ENCODE measurements around the gene NOL4L.
A peak's percentile ranks its signal among the peaks of the same experiment; 100 is the strongest.

Gene NOL4L

GRCh38 chr20:32539817-32540675 lies 45.1 kb downstream of the NOL4L start:
- Histone ChIP-seq H3K9me3 (no peaks in the 10 kb centered on the region), H3K4me1 (ENCODE audit: control insufficient read depth in 1 of 2, insufficient read depth in 1 of 2, low read depth in 1 of 2, low read length in 1 of 2) (peaks cover 18% of the 10 kb centered on the region in 2 experiments), H3K4me3 (ENCODE audit: low read depth in 1 of 2, low read length in 1 of 2) (no peak overlapping the region), H3K27me3 (peaks cover 52% of the 10 kb centered on the region), H3K27ac (no peak overlapping the region), H3K36me3 (no peaks in the 10 kb centered on the region)
- no peak for TF ChIP-seq CTCF (IDR thresholded peaks at IDR 0.05)

GRCh38 chr20:32539026-32539816 lies 45.9 kb downstream of the NOL4L start:
- no peak overlapping the region for H3K27ac ChIP-seq
- TF ChIP-seq CTCF (IDR thresholded peaks at IDR 0.05), result no peak
- peaks cover 18 to 21% of the 10 kb centered on the region in 2 experiments for H3K4me1 ChIP-seq (ENCODE audit: control insufficient read depth in 1 of 2, insufficient read depth in 1 of 2, low read depth in 1 of 2, low read length in 1 of 2)
- H3K9me3 ChIP-seq, result no peaks in the 10 kb centered on the region
- peaks cover 61% of the 10 kb centered on the region for H3K27me3 ChIP-seq
- H3K4me3 ChIP-seq (ENCODE audit: low read depth in 1 of 2, low read length in 1 of 2), result no peak overlapping the region
- no peaks in the 10 kb centered on the region for H3K36me3 ChIP-seq

GRCh38 chr20:32538526-32538939 lies 46.6 kb downstream of the NOL4L start:
- no peak overlapping the region for H3K4me3 ChIP-seq (ENCODE audit: low read depth in 1 of 2, low read length in 1 of 2)
- no peaks in the 10 kb centered on the region for H3K36me3 ChIP-seq
- peaks cover 18 to 21% of the 10 kb centered on the region in 2 experiments for H3K4me1 ChIP-seq (ENCODE audit: control insufficient read depth in 1 of 2, insufficient read depth in 1 of 2, low read depth in 1 of 2, low read length in 1 of 2)
- H3K9me3 ChIP-seq, result no peaks in the 10 kb centered on the region
- H3K27me3 ChIP-seq, result peaks cover 68% of the 10 kb centered on the region
- no peak for TF ChIP-seq CTCF (IDR thresholded peaks at IDR 0.05)
- H3K27ac ChIP-seq, result no peak overlapping the region

DNA sequence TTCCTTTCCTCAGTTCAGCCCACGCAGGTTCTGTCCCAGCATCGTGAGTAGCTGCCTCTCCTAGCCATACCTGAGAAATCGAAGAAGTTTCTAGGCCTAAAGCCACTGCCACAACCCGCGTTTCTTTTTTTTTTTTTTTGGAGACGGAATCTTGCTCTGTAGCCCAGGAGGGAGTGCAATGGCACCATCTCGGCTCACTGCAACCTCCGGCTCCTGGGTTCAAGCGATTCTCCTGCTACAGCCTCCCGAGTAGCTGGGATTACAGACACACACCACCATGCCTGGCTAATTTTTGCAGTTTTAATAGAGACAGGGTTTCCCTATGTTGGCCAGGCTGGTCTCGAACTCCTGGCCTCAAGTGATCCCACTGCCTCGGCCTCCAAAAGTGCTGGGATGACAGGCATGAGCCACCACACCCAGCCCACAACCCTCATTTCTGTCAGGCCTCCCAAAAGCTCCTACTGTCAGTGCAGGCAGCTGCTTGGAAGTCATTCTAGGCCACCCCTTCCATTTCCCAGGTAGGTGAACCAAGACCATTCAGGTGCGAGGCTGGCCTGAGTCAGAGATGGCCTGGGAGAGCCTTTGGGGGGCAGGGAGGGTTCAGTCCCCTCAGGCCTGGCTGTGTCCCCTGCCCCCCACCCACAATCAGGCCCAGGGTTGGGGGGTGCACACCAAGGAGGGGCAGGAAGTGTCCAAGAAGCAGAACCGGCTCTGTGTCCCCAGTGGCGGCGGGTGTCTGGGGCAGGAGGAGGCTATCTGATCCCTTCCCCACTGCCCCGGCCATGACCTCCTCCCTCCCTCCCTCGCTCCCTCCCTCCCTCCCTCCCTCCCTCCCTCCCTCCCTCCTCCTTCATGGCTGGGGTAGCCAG lies 47.2 kb downstream of the NOL4L start:
- peaks cover 18 to 21% of the 10 kb centered on the region in 2 experiments for H3K4me1 ChIP-seq (ENCODE audit: control insufficient read depth in 1 of 2, insufficient read depth in 1 of 2, low read depth in 1 of 2, low read length in 1 of 2)
- H3K4me3 ChIP-seq (ENCODE audit: low read depth in 1 of 2, low read length in 1 of 2), result peak overlapping the region; percentile 52 to 59
- peaks cover 71% of the 10 kb centered on the region for H3K27me3 ChIP-seq
- TF ChIP-seq CTCF (IDR thresholded peaks at IDR 0.05), result no peak
- H3K36me3 ChIP-seq, result no peaks in the 10 kb centered on the region
- no peaks in the 10 kb centered on the region for H3K9me3 ChIP-seq
- no peak overlapping the region for H3K27ac ChIP-seq
